KOPT-K1 (cell line): ENCODE results near the gene IFT27.

Source experiments
- H3K27ac ChIP-seq: fragments of 200-600 bp; sonication (generic); 2 replicates; pipeline ENCODE4 v1.5.1; 2016; ENCODE audit warnings: antibody characterized with exemption, mild to moderate bottlenecking, low read depth, low read length; ENCODE audit not compliant: poor library complexity, severe bottlenecking
- H3K36me3 ChIP-seq: fragments of 200-600 bp; sonication (generic); 2 replicates; pipeline ENCODE4 v1.5.1; 2017; ENCODE audit warnings: antibody characterized with exemption, mild to moderate bottlenecking, low read length, moderate library complexity; ENCODE audit not compliant: insufficient read depth
- H3K9me3 ChIP-seq: fragments of 200-600 bp; sonication (generic); 2 replicates; pipeline ENCODE4 v1.5.1; 2017; ENCODE audit warnings: antibody characterized with exemption, low read length, mild to moderate bottlenecking; ENCODE audit not compliant: insufficient read depth, poor library complexity, severe bottlenecking

Gene IFT27

GRCh38 chr22:36776722-36777121 lies 803 bp upstream of the IFT27 start:
- Histone ChIP-seq H3K27ac (peak overlapping the region; percentile 54), H3K9me3 (no peaks in the 10 kb centered on the region), H3K36me3 (no peaks in the 10 kb centered on the region)

- Histone ChIP-seq H3K36me3 (no peaks in the 10 kb centered on the region), H3K9me3 (no peaks in the 10 kb centered on the region), H3K27ac (peak overlapping the region; percentile 40)
Measured at GRCh38 chr22:36775586-36775963, 344 bp downstream of the IFT27 start.

- no peak overlapping the region for H3K27ac ChIP-seq
- no peaks in the 10 kb centered on the region for H3K36me3 ChIP-seq
- H3K9me3 ChIP-seq: no peaks in the 10 kb centered on the region
Measured at GRCh38 chr22:36773935-36774334, 2.0 kb downstream of the IFT27 start.

- Histone ChIP-seq H3K27ac (no peak overlapping the region), H3K9me3 (no peaks in the 10 kb centered on the region), H3K36me3 (no peaks in the 10 kb centered on the region)
Measured at GRCh38 chr22:36772451-36772850, 3.5 kb downstream of the IFT27 start.

- H3K36me3 ChIP-seq: no peaks in the 10 kb centered on the region
- no peak overlapping the region for H3K27ac ChIP-seq
Measured at GRCh38 chr22:36771356-36772063, 4.4 kb downstream of the IFT27 start.

GRCh38 chr22:36770513-36771231 lies 5.2 kb downstream of the IFT27 start:
- no peak overlapping the region for H3K27ac ChIP-seq
- no peaks in the 10 kb centered on the region for H3K9me3 ChIP-seq

More at GRCh38 chr22:36771356-36772063, 4.4 kb downstream of the IFT27 start:
- H3K9me3 ChIP-seq: no peaks in the 10 kb centered on the region

GRCh38 chr22:36769541-36770512 lies 6.1 kb downstream of the IFT27 start:
- H3K9me3 ChIP-seq: no peaks in the 10 kb centered on the region
- no peak overlapping the region for H3K27ac ChIP-seq

More at GRCh38 chr22:36770513-36771231, 5.2 kb downstream of the IFT27 start:
- no peaks in the 10 kb centered on the region for H3K36me3 ChIP-seq

GRCh38 chr22:36768616-36769015 lies 7.3 kb downstream of the IFT27 start:
- H3K27ac ChIP-seq: no peak overlapping the region

More at GRCh38 chr22:36769541-36770512, 6.1 kb downstream of the IFT27 start:
- H3K36me3 ChIP-seq: no peaks in the 10 kb centered on the region

GRCh38 chr22:36768141-36768540 lies 7.8 kb downstream of the IFT27 start:
- H3K36me3 ChIP-seq: no peaks in the 10 kb centered on the region
- no peaks in the 10 kb centered on the region for H3K9me3 ChIP-seq
- H3K27ac ChIP-seq: no peak overlapping the region

More at GRCh38 chr22:36768616-36769015, 7.3 kb downstream of the IFT27 start:
- Histone ChIP-seq H3K36me3 (no peaks in the 10 kb centered on the region), H3K9me3 (no peaks in the 10 kb centered on the region)

GRCh38 chr22:36767035-36767775 lies 8.7 kb downstream of the IFT27 start:
- Histone ChIP-seq H3K27ac (no peak overlapping the region), H3K36me3 (no peaks in the 10 kb centered on the region), H3K9me3 (no peaks in the 10 kb centered on the region)

GRCh38 chr22:36765943-36766450 lies 9.9 kb downstream of the IFT27 start:
- H3K27ac ChIP-seq: no peak overlapping the region
- H3K9me3 ChIP-seq: no peaks in the 10 kb centered on the region
- no peaks in the 10 kb centered on the region for H3K36me3 ChIP-seq

- Histone ChIP-seq H3K9me3 (no peaks in the 10 kb centered on the region), H3K27ac (no peak overlapping the region), H3K36me3 (no peaks in the 10 kb centered on the region)
Measured at GRCh38 chr22:36765131-36765942, 10.6 kb downstream of the IFT27 start.

GRCh38 chr22:36764641-36765040 lies 11.3 kb downstream of the IFT27 start:
- Histone ChIP-seq H3K9me3 (no peaks in the 10 kb centered on the region), H3K36me3 (no peaks in the 10 kb centered on the region), H3K27ac (no peak overlapping the region)
